OCI-LY7 (cell line): ENCODE results near the gene GALNTL6. TPM values are rescaled to one million over a fixed set of nuclear protein-coding genes. Genes with fewer than 3 reads are reported as not detected.

Experiments used
- BruUV-seq: library from RNA; stranded (reverse); fragments of 400-500 nt; replicated peaks from 2 replicates; lab custom pipeline; 2021; lab: Mats Ljungman, UMichigan
- CTCF ChIA-PET: fragments of 300-600 bp; sonication (Branson Sonifier 250); formaldehyde crosslinking; loops from one replicate; lab custom pipeline; 2022; ENCODE audit warnings: antibody characterized with exemption; ENCODE audit not compliant: unreplicated experiment; lab: Charles Lee
- POLR2A ChIA-PET: fragments of 300-600 bp; sonication (Branson Sonifier 250); formaldehyde crosslinking; loops from one replicate; lab custom pipeline; 2022; ENCODE audit warnings: antibody characterized with exemption; lab: Charles Lee
- DNase-seq: peaks from one replicate; pipeline ENCODE4 v3.0.0-alpha.2; 2015; ENCODE audit warnings: low spot score
- H2AFZ ChIP-seq: fragments of 200-600 bp; sonication (generic), shearing (Covaris generic); 2 replicates; pipeline ENCODE4 v1.6.1; 2014; ENCODE audit warnings: mild to moderate bottlenecking, antibody characterized with exemption, low read length, moderate library complexity
- H3K27ac ChIP-seq: fragments of 200-600 bp; sonication (generic); 2 replicates; pipeline ENCODE4 v1.5.1; 2014; ENCODE audit warnings: mixed run types, low read depth, mild to moderate bottlenecking, moderate library complexity, low read length, inconsistent platforms; ENCODE audit not compliant: poor library complexity, severe bottlenecking
- H3K36me3 ChIP-seq: fragments of 200-600 bp; sonication (generic); 2 replicates; pipeline ENCODE4 v1.6.1; 2014; ENCODE audit warnings: mild to moderate bottlenecking, antibody characterized with exemption, low read length, moderate library complexity, mixed read lengths; ENCODE audit not compliant: insufficient read depth
- H3K4me1 ChIP-seq: fragments of 200-600 bp; sonication (generic); 2 replicates; pipeline ENCODE4 v1.5.1; 2014; ENCODE audit warnings: mild to moderate bottlenecking, low read length; ENCODE audit not compliant: insufficient read depth, poor library complexity, severe bottlenecking
- H3K4me2 ChIP-seq: fragments of 200-600 bp; sonication (generic); 2 replicates; pipeline ENCODE4 v1.6.1; 2014; ENCODE audit warnings: mild to moderate bottlenecking, low read length
- H3K4me3 ChIP-seq: fragments of 200-600 bp; sonication (generic); 2 replicates; pipeline ENCODE4 v1.5.1; 2014; ENCODE audit warnings: mild to moderate bottlenecking, low read depth, low read length; ENCODE audit not compliant: poor library complexity, severe bottlenecking
- H3K79me2 ChIP-seq: fragments of 200-600 bp; sonication (generic); 2 replicates; pipeline ENCODE4 v1.6.1; 2016; ENCODE audit warnings: low read depth, mild to moderate bottlenecking, low read length, moderate library complexity, mixed read lengths; ENCODE audit not compliant: insufficient read depth
- H3K9me2 ChIP-seq: fragments of 200-600 bp; sonication (generic); 2 replicates; pipeline ENCODE4 v1.6.1; 2016; ENCODE audit warnings: mild to moderate bottlenecking, low read length, mixed read lengths; ENCODE audit not compliant: insufficient read depth
- H3K9me3 ChIP-seq: fragments of 200-600 bp; sonication (generic); 2 replicates; pipeline ENCODE4 v1.6.1; 2014; ENCODE audit warnings: mild to moderate bottlenecking, mixed run types, low read length, mixed read lengths
- H4K20me1 ChIP-seq: fragments of 200-600 bp; sonication (generic); 2 replicates; pipeline ENCODE4 v1.6.1; 2014; ENCODE audit warnings: mild to moderate bottlenecking, antibody characterized with exemption, low read length, moderate library complexity, mixed read lengths; ENCODE audit not compliant: insufficient read depth
- EZH2phosphoT487 ChIP-seq: fragments of 200-600 bp; sonication (generic); IDR thresholded peaks from 2 replicates; pipeline ENCODE4 v1.6.1; 2018; ENCODE audit warnings: low read depth, borderline replicate concordance, mild to moderate bottlenecking, mixed run types, antibody characterized with exemption, low read length, moderate library complexity, mixed read lengths
- intact Hi-C: fragments of 100-400 bp; cut with micrococcal nuclease; formaldehyde crosslinking; loops from one replicate; pipeline ENCODE4 v1.10.0; 2022; ENCODE audit not compliant: unreplicated experiment
- total RNA-seq, 2 experiments: library from RNA; depleted of rRNA in 1 of 2; stranded (reverse); fragments of >200 nt in 1 of 2; shearing (Covaris generic) in 1 of 2; gene quantifications; 2 replicates each; pipeline ENCODE4 v1.2.3, GENCODE V29; 2014 to 2022
- TF ChIP-seq, protein P1 (sequence below): fragments of 200-600 bp; sonication (generic); conservative IDR thresholded peaks from 2 replicates; pipeline ENCODE4 v1.5.1; 2014; ENCODE audit warnings: mild to moderate bottlenecking, antibody characterized with exemption, low read length, moderate library complexity, mixed read lengths

Gene GALNTL6
- total RNA-seq, 2 experiments from 2014 or later: not detected

DNA sequence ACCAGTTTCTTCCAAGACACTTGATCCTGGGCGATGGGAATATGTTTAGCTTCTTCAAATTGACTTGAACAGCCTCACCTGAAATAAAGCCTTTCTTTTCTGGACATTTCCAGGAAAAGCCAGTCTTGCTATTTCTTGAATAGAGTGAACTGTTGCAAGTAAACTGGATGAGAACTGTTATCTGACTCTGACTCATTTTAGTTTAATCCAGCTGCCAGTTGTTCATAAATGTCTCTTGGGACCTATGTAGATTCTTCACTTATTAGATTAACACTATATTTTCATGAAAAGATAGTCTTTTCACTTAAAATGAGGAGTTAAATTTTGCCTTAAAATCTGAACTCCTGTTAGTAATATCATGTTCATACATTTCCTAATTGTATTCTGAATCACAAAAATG, 740.0 kb downstream of the GALNTL6 start:
- BruUV-seq: no TSS peak
- Histone ChIP-seq H3K4me3 (no peak overlapping the region), H3K36me3 (no peaks in the 10 kb centered on the region), H3K4me2 (no peak overlapping the region), H3K9me3 (no peaks in the 10 kb centered on the region), H3K79me2 (no peaks in the 10 kb centered on the region), H2AFZ (no peak overlapping the region), H3K9me2 (no peaks in the 10 kb centered on the region), H4K20me1 (no peaks in the 10 kb centered on the region), H3K27ac (no peak overlapping the region), H3K4me1 (peaks cover 13% of the 10 kb centered on the region)
- intact Hi-C loops: no loop called here
- ChIA-PET CTCF (no interaction called here), POLR2A (interaction anchor here (0.6 to 0.7 kb wide), 2 partner anchors 40 to 204 kb away, joined by 6 to 9 read pairs; no protein-coding TSS in a partner anchor)
- no peak for DNase-seq
- no peak for TF ChIP-seq EZH2phosphoT487
- TF ChIP-seq, protein P1, sequence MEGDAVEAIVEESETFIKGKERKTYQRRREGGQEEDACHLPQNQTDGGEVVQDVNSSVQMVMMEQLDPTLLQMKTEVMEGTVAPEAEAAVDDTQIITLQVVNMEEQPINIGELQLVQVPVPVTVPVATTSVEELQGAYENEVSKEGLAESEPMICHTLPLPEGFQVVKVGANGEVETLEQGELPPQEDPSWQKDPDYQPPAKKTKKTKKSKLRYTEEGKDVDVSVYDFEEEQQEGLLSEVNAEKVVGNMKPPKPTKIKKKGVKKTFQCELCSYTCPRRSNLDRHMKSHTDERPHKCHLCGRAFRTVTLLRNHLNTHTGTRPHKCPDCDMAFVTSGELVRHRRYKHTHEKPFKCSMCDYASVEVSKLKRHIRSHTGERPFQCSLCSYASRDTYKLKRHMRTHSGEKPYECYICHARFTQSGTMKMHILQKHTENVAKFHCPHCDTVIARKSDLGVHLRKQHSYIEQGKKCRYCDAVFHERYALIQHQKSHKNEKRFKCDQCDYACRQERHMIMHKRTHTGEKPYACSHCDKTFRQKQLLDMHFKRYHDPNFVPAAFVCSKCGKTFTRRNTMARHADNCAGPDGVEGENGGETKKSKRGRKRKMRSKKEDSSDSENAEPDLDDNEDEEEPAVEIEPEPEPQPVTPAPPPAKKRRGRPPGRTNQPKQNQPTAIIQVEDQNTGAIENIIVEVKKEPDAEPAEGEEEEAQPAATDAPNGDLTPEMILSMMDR: no peak

DNA sequence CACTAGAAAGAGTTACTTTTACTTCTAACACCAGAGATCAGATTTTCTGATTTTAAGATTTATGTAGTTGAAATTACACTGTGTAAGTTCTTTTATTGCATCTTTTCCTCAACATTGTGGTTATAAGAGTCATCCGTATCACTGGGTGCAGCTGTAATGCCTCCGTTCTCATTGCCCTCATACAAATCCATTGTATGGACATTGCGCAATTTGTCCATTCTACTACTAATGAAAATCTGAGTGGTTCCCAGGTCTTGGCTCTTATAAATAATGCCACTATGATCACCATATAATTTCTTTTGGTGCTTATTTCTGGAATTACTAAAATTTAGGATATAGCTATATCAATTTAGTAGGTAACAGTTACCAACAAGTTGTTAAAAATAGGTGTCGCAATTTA, 741.4 kb downstream of the GALNTL6 start:
- no peaks in the 10 kb centered on the region for H3K36me3 ChIP-seq
- H3K4me2 ChIP-seq: no peak overlapping the region
- BruUV-seq: no TSS peak
- no peaks in the 10 kb centered on the region for H3K79me2 ChIP-seq
- no peak overlapping the region for H3K27ac ChIP-seq
- no peaks in the 10 kb centered on the region for H4K20me1 ChIP-seq
- H3K9me3 ChIP-seq: no peaks in the 10 kb centered on the region
- H3K4me1 ChIP-seq: peaks cover 6% of the 10 kb centered on the region
- ChIA-PET POLR2A (interaction anchor here (1.5 kb wide), 1 partner anchor 10 kb away, joined by 6 read pairs; no protein-coding TSS in a partner anchor), CTCF (no interaction called here)
- intact Hi-C loops: no loop called here
- no peaks in the 10 kb centered on the region for H3K9me2 ChIP-seq
- no peak overlapping the region for H3K4me3 ChIP-seq
- no peak overlapping the region for H2AFZ ChIP-seq
- no peak for TF ChIP-seq EZH2phosphoT487
- TF ChIP-seq, protein P1: no peak
- no peak for DNase-seq

DNA sequence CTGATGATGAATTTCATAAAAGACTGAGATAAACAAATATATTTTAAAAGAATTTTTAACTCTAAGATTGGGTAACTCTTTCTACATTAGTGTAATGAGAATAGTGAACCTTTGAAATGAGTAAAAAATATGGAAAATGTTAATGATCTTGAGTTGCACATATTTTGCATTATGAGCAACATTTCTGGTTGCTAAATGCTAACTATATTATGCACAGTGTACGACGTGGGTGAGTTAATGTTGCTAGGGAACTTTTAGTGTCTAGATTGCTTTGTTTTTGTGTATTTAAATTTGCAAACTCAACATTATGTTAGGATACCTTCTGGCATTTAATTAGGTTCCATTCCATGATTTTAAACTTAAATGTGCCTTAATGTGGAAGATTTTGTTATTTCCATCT, 742.5 kb downstream of the GALNTL6 start:
- TF ChIP-seq, protein P1: no peak
- no peak for TF ChIP-seq EZH2phosphoT487
- Histone ChIP-seq H3K9me3 (no peaks in the 10 kb centered on the region), H3K4me3 (no peak overlapping the region), H2AFZ (no peak overlapping the region), H3K4me1 (peaks cover 3% of the 10 kb centered on the region), H3K4me2 (no peak overlapping the region), H3K27ac (no peak overlapping the region), H4K20me1 (no peaks in the 10 kb centered on the region), H3K79me2 (no peaks in the 10 kb centered on the region), H3K9me2 (no peaks in the 10 kb centered on the region), H3K36me3 (no peaks in the 10 kb centered on the region)
- no TSS peak for BruUV-seq
- ChIA-PET POLR2A (no interaction called here), CTCF (no interaction called here)
- intact Hi-C loops: no loop called here
- no peak for DNase-seq
